Measurements from ENCODE around the gene CYSLTR1. TPM values are rescaled to one million over a fixed set of nuclear protein-coding genes. Genes with fewer than 3 reads are reported as not detected.

The CYSLTR1 gene
- total RNA-seq: 0.11 TPM in 1 of 2 replicates, not detected in the other

GRCh38 chrX:78327370-78328086, at the start of gene CYSLTR1:
Gene CYSLTR1, minus strand, starts transcription at chrX:78327611. Its CDS starts 53,865 bp downstream, at chrX:78273746.

Other genes with a start within 250 kb of the CYSLTR1 start
- gene PGK1, start 223.4 kb downstream of the CYSLTR1 start, total RNA-seq: 369 and 371 TPM in 2 replicates
- gene TAF9B, start 188.0 kb downstream of the CYSLTR1 start, total RNA-seq: 24.9 and 44.2 TPM in 2 replicates